Neural crest cell (in vitro differentiated cells): Measurements from ENCODE around the gene SKP2. TPM values are rescaled to one million over a fixed set of nuclear protein-coding genes. Genes with fewer than 3 reads are reported as not detected.

Experiments used
- DNase-seq: peaks from one replicate; pipeline ENCODE4 v3.0.0; 2021; ENCODE audit warnings: low read depth, mixed read lengths, low spot score
- H3K27ac Mint-ChIP-seq: one replicate; pipeline ENCODE4 v1.8.0; 2021; ENCODE audit warnings: mild to moderate bottlenecking, mixed read lengths; ENCODE audit not compliant: unreplicated experiment
- H3K27me3 Mint-ChIP-seq: 2 replicates; pipeline ENCODE4 v1.8.0; 2021; ENCODE audit warnings: low read depth, mild to moderate bottlenecking, mixed read lengths
- H3K36me3 Mint-ChIP-seq: 2 replicates; pipeline ENCODE4 v1.8.0; 2021; ENCODE audit warnings: low read depth, mild to moderate bottlenecking, mixed read lengths
- H3K4me1 Mint-ChIP-seq: 2 replicates; pipeline ENCODE4 v1.8.0; 2021; ENCODE audit warnings: mixed read lengths
- H3K4me3 Mint-ChIP-seq: one replicate; pipeline ENCODE4 v1.8.0; 2021; ENCODE audit warnings: mild to moderate bottlenecking, mixed read lengths
- H3K9me3 Mint-ChIP-seq: 2 replicates; pipeline ENCODE4 v1.8.0; 2021; ENCODE audit warnings: mixed read lengths
- CTCF ChIP-seq: fragments of 200-600 bp; sonication (generic); conservative IDR thresholded peaks from 2 replicates; pipeline ENCODE4 v1.5.0; 2021; ENCODE audit warnings: antibody characterized with exemption, mild to moderate bottlenecking
- total RNA-seq: library from RNA; stranded (reverse); gene quantifications from 2 replicates; pipeline ENCODE4 v1.2.1, GENCODE V29; 2021

The SKP2 gene
- total RNA-seq, 1 donor from 2014 or later = 147 TPM

- no peak for DNase-seq
- Mint-ChIP-seq H3K9me3 (no peaks in the 10 kb centered on the region), H3K4me3 (no peak overlapping the region), H3K36me3 (peaks cover 12% of the 10 kb centered on the region), H3K27ac (no peak overlapping the region), H3K27me3 (no peaks in the 10 kb centered on the region), H3K4me1 (no peaks in the 10 kb centered on the region)
- TF ChIP-seq CTCF = no peak
These were observed 50.6 kb downstream of the SKP2 start for GRCh38 chr5:36202521-36202961.

- no peak for DNase-seq
- no peaks in the 10 kb centered on the region for H3K9me3 Mint-ChIP-seq
- H3K27me3 Mint-ChIP-seq = no peaks in the 10 kb centered on the region
- H3K36me3 Mint-ChIP-seq = peaks cover 12% of the 10 kb centered on the region
- no peaks in the 10 kb centered on the region for H3K4me1 Mint-ChIP-seq
- TF ChIP-seq CTCF = no peak
- no peak overlapping the region for H3K27ac Mint-ChIP-seq
- no peak overlapping the region for H3K4me3 Mint-ChIP-seq
These were observed 53.4 kb downstream of the SKP2 start for GRCh38 chr5:36205329-36205728.

GRCh38 chr5:36206913-36207312 is 55.0 kb downstream of the SKP2 start:
- no peak overlapping the region for H3K4me3 Mint-ChIP-seq
- no peak overlapping the region for H3K27ac Mint-ChIP-seq

GRCh38 chr5:36208786-36209185 is 56.9 kb downstream of the SKP2 start:
- Mint-ChIP-seq H3K9me3 (no peaks in the 10 kb centered on the region), H3K4me1 (no peaks in the 10 kb centered on the region), H3K27me3 (no peaks in the 10 kb centered on the region), H3K4me3 (no peak overlapping the region), H3K27ac (no peak overlapping the region), H3K36me3 (peaks cover 16% of the 10 kb centered on the region)
- no peak for DNase-seq
- TF ChIP-seq CTCF = no peak

More at GRCh38 chr5:36206913-36207312, 55.0 kb downstream of the SKP2 start:
- H3K9me3 Mint-ChIP-seq = no peaks in the 10 kb centered on the region
- TF ChIP-seq CTCF = no peak
- no peak for DNase-seq
- H3K36me3 Mint-ChIP-seq = peaks cover 12% of the 10 kb centered on the region
- H3K4me1 Mint-ChIP-seq = no peaks in the 10 kb centered on the region
- H3K27me3 Mint-ChIP-seq = no peaks in the 10 kb centered on the region

GRCh38 chr5:36209664-36210063 is 57.8 kb downstream of the SKP2 start:
- DNase-seq = no peak
- H3K4me1 Mint-ChIP-seq = no peaks in the 10 kb centered on the region
- peaks cover 16% of the 10 kb centered on the region for H3K36me3 Mint-ChIP-seq
- no peak overlapping the region for H3K4me3 Mint-ChIP-seq
- no peak overlapping the region for H3K27ac Mint-ChIP-seq
- no peak for TF ChIP-seq CTCF
- no peaks in the 10 kb centered on the region for H3K27me3 Mint-ChIP-seq
- no peaks in the 10 kb centered on the region for H3K9me3 Mint-ChIP-seq

- Mint-ChIP-seq H3K36me3 (peaks cover 4% of the 10 kb centered on the region), H3K9me3 (no peaks in the 10 kb centered on the region)
These were observed 62.5 kb downstream of the SKP2 start for GRCh38 chr5:36214436-36214835.

More at GRCh38 chr5:36214436-36214835, 62.5 kb downstream of the SKP2 start:
- no peak for DNase-seq
- Mint-ChIP-seq H3K27ac (no peak overlapping the region), H3K4me3 (no peak overlapping the region), H3K4me1 (peaks cover 7% of the 10 kb centered on the region), H3K27me3 (no peaks in the 10 kb centered on the region)
- no peak for TF ChIP-seq CTCF
